SU-DHL-6 (cell line): ENCODE results near the gene DOCK1.

Experiments used
- EZH2phosphoT487 ChIP-seq: fragments of 200-600 bp; sonication (generic), shearing (Covaris generic); conservative IDR thresholded peaks from 2 replicates; pipeline ENCODE4 v1.6.1; 2018; ENCODE audit warnings: mild to moderate bottlenecking, antibody characterized with exemption, low read length, moderate library complexity, mixed read lengths
- TF ChIP-seq, protein P1 (sequence below): fragments of 200-600 bp; sonication (generic); IDR thresholded peaks from one replicate; pipeline ENCODE4 v1.5.1; 2017; ENCODE audit warnings: antibody characterized with exemption, mild to moderate bottlenecking, low read length, moderate library complexity; ENCODE audit not compliant: insufficient read depth, poor library complexity, severe bottlenecking

DNA sequence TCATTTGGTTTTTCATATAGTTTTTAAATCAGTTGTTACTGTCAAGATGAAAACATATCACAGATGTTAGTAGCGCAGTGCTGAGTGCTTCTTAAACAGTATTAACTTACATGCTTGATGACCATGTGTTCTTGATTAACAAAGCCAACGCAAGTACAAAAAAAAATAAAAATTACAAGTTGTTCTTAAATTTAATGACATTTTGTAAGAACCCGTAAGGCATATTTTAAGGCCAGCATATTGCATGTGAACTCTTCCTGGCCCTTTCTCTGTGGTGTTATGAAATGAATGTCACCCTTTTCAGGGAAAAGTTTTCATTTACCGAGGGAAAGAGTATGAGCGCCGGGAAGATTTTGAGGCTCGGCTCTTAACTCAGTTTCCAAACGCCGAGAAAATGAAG is 503.5 kb downstream of the DOCK1 start:
- TF ChIP-seq, protein P1, sequence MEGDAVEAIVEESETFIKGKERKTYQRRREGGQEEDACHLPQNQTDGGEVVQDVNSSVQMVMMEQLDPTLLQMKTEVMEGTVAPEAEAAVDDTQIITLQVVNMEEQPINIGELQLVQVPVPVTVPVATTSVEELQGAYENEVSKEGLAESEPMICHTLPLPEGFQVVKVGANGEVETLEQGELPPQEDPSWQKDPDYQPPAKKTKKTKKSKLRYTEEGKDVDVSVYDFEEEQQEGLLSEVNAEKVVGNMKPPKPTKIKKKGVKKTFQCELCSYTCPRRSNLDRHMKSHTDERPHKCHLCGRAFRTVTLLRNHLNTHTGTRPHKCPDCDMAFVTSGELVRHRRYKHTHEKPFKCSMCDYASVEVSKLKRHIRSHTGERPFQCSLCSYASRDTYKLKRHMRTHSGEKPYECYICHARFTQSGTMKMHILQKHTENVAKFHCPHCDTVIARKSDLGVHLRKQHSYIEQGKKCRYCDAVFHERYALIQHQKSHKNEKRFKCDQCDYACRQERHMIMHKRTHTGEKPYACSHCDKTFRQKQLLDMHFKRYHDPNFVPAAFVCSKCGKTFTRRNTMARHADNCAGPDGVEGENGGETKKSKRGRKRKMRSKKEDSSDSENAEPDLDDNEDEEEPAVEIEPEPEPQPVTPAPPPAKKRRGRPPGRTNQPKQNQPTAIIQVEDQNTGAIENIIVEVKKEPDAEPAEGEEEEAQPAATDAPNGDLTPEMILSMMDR = no peak
- TF ChIP-seq EZH2phosphoT487 = no peak
